Measurements from ENCODE around the gene CLDN3.

DNA sequence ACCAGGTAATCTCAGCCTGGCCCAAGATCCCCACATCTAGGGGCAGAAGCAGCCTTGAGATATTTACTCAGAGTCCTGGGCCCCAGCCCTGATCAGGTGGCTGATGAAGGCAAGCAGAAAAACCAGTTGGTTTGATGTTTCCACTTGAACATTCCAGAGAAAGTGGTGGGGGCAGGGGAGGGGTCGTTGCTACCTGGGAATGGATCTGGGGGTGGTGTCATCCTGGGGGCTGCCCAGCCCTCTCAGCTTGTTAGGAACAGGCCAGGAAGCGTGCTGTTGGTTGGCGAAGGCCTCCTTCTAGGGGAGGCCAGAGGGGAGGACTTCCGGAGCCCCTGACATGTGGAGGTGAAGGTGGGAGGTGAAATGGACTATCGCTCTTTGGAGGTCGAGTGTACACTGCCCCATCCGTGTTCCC is 27.7 kb downstream of the CLDN3 start:
- TF ChIP-seq CTCF (conservative IDR thresholded peaks at IDR 0.05; ENCODE audit: low read length) (no peak), EZH2phosphoT487 (IDR thresholded peaks at IDR 0.05; ENCODE audit: borderline replicate concordance, low read depth, low read length) (no peak)
